Measurements from ENCODE around the gene DPH3.

DPH3 gene

GRCh38 chr3:16290007-16290826 is 25.5 kb upstream of the DPH3 start:
- no peak for DNase-seq

- no peak for DNase-seq
These were observed 24.6 kb upstream of the DPH3 start for GRCh38 chr3:16289144-16289889.

GRCh38 chr3:16288664-16289063 is 23.9 kb upstream of the DPH3 start:
- no peak for DNase-seq

- no peak for DNase-seq
These were observed 22.2 kb upstream of the DPH3 start for GRCh38 chr3:16286751-16287543.

- no peak for DNase-seq
These were observed 21.4 kb upstream of the DPH3 start for GRCh38 chr3:16286161-16286560.

- no peak for DNase-seq
These were observed 19.9 kb upstream of the DPH3 start for GRCh38 chr3:16284633-16285032.

- DNase-seq = no peak
These were observed 15.9 kb upstream of the DPH3 start for GRCh38 chr3:16280671-16281070.

GRCh38 chr3:16279010-16279801 is 14.5 kb upstream of the DPH3 start:
- no peak for DNase-seq

- no peak for DNase-seq
These were observed 12.7 kb upstream of the DPH3 start for GRCh38 chr3:16277471-16277870.

GRCh38 chr3:16273867-16274266 is 9.1 kb upstream of the DPH3 start:
- no peak for DNase-seq

GRCh38 chr3:16272588-16272987 is 7.8 kb upstream of the DPH3 start:
- DNase-seq = no peak

- DNase-seq = no peak
These were observed 6.1 kb upstream of the DPH3 start for GRCh38 chr3:16270855-16271254.

- no peak for DNase-seq
These were observed 2.0 kb upstream of the DPH3 start for GRCh38 chr3:16266714-16267113.

GRCh38 chr3:16265455-16265786 is 678 bp upstream of the DPH3 start:
- DNase-seq = no peak

- no peak for DNase-seq
These were observed 502 bp downstream of the DPH3 start for GRCh38 chr3:16264174-16264707.

GRCh38 chr3:16262174-16262573 is 2.6 kb downstream of the DPH3 start:
- no peak for DNase-seq

GRCh38 chr3:16260046-16260445 is 4.7 kb downstream of the DPH3 start:
- DNase-seq = no peak

- no peak for DNase-seq
These were observed 5.9 kb downstream of the DPH3 start for GRCh38 chr3:16258866-16259265.

GRCh38 chr3:16258177-16258576 is 6.6 kb downstream of the DPH3 start:
- DNase-seq = no peak

GRCh38 chr3:16257309-16257708 is 7.4 kb downstream of the DPH3 start:
- no peak for DNase-seq

GRCh38 chr3:16255726-16256125 is 9.0 kb downstream of the DPH3 start:
- DNase-seq = no peak

- no peak for DNase-seq
These were observed 9.4 kb downstream of the DPH3 start for GRCh38 chr3:16255326-16255725.

GRCh38 chr3:16254916-16255315 is 9.8 kb downstream of the DPH3 start:
- DNase-seq = no peak

All from NCI-H1092 (cell line).